Measurements from ENCODE around the gene PRKCA.

PRKCA gene

DNA sequence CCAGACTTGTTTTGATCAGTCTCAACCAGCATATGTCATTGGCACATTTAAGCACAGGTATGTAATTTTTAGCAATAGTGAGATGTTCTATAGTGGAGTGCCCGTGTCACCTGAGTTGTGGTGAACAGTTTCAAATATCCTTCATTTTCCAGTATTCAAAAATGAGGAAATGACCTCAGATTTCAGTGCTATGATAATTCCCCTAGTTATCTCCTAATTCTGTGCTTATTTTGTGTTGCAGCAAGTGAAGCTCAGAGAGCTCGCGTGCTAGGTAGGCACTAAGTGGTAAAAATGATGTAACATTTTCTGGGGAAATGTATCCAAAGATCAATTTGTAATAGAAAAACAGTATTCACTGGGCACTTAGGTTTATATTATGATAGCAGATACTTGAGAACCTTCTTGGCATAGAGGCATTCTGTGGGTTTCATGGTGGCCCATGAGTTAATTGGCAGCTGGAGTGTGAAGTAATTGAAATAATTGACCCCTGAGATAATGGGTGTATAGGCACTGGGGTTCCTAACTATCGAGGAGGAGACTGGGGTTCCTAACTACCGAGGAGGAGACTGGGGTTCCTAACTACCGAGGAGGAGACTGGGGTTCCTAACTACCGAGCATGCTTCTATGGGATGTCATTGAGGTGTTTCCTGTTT lies 159.1 kb downstream of the PRKCA start:
- H3K4me3 ChIP-seq (ENCODE audit: low read length): no peak overlapping the region
- no peak for DNase-seq (ENCODE audit: low read depth)
- TF ChIP-seq, protein P1, sequence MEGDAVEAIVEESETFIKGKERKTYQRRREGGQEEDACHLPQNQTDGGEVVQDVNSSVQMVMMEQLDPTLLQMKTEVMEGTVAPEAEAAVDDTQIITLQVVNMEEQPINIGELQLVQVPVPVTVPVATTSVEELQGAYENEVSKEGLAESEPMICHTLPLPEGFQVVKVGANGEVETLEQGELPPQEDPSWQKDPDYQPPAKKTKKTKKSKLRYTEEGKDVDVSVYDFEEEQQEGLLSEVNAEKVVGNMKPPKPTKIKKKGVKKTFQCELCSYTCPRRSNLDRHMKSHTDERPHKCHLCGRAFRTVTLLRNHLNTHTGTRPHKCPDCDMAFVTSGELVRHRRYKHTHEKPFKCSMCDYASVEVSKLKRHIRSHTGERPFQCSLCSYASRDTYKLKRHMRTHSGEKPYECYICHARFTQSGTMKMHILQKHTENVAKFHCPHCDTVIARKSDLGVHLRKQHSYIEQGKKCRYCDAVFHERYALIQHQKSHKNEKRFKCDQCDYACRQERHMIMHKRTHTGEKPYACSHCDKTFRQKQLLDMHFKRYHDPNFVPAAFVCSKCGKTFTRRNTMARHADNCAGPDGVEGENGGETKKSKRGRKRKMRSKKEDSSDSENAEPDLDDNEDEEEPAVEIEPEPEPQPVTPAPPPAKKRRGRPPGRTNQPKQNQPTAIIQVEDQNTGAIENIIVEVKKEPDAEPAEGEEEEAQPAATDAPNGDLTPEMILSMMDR (IDR thresholded peaks at IDR 0.05; ENCODE audit: insufficient read depth, low read depth, low read length, missing control alignments): no peak

DNA sequence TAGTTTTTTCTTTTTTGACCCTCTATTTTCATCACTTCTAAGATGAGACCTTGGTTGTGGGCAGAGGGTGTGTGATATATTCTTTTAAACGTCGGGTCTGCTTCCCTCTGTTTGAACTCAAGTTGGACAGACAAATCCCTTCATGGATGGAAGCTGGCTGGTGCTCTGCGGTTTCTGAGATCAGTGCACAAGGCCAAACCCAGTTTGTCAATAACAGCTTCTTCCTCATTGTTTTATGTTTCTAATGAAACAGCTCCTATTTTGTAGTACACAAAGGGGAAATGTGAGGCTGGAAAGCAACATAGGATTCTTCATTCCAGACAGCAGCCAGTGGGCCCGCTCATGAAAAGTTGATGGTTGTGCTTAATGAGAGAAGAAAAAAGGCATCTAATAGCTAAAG lies 159.6 kb downstream of the PRKCA start:
- DNase-seq (ENCODE audit: low read depth): no peak
- TF ChIP-seq, protein P1 (IDR thresholded peaks at IDR 0.05; ENCODE audit: insufficient read depth, low read depth, low read length, missing control alignments): no peak
- no peak overlapping the region for H3K4me3 ChIP-seq (ENCODE audit: low read length)

DNA sequence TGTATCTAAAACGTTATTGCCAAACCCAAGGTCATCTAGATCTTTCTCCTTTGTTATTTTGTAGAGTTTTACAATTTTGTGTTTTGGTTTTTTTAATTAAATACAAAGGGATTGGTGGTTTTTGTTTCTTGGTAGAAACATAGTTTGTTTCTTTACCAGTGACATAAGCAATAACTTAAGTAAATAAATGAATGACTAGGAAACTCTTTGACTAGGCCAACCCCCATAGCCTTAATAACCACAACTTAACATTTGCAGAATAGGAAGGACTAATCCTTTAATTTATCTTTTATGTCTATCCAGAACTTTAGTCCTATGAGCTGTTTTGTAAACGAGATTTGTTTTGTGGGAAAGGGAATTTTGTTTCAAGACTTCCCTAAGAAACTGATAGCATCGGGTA lies 162.5 kb downstream of the PRKCA start:
- TF ChIP-seq, protein P1 (IDR thresholded peaks at IDR 0.05; ENCODE audit: insufficient read depth, low read depth, low read length, missing control alignments): no peak
- no peak for DNase-seq (ENCODE audit: low read depth)
- no peak overlapping the region for H3K4me3 ChIP-seq (ENCODE audit: low read length)

DNA sequence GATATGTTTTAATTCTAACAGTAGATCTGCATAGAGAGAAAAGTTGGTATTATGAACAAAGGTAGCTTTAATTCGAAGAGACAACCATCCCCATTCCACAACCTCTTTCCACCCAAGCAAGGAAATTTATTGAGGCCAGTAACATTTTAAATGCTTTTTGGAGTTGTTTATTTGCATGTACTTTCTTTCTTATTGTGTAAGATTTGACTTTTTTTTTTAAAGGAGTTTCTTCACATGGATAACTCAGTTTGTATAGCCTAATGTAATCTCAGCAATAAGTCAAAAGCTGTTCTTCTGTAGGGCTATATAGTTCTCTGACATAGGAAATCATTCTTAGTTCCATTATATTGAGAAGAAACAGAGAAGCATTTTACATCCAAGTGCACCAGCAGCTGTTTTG lies 163.3 kb downstream of the PRKCA start:
- no peak for DNase-seq (ENCODE audit: low read depth)
- H3K4me3 ChIP-seq (ENCODE audit: low read length): no peak overlapping the region
- TF ChIP-seq, protein P1 (IDR thresholded peaks at IDR 0.05; ENCODE audit: insufficient read depth, low read depth, low read length, missing control alignments): no peak

DNA sequence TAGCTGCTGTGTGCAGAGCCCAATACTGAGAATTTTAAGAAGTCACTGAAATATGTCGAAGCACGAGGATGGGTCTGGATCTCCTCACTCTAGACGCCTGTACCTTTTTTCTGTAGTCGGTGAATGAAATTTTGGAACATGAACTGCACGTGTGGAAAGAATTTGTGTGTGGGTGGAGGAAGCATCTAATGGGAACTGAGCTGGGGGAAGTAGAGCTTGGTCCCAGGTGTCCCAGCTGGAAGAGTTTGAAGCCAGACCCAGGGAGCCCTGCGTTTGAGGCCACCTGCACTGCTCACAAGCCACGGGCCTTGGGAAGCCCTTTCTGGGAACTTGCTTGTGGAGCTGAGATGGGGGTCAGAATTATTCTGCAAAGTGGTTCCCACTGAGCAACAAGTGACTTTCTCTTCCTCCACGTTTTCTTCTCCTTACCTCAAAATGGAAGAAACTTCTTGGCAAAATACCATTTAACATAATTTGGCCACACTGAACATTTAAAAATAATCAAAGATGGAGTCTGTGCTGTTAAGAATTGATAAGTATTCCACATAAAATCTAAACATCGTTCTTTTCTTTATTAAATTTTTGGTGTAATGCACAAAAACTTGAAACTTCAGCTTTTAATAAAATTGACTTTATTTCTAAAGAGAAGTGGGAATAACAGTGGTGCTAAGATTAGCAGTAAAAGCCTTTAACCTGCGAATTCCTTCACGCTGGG lies 163.8 kb downstream of the PRKCA start:
- H3K4me3 ChIP-seq (ENCODE audit: low read length): no peak overlapping the region
- DNase-seq (ENCODE audit: low read depth): no peak
- TF ChIP-seq, protein P1 (IDR thresholded peaks at IDR 0.05; ENCODE audit: insufficient read depth, low read depth, low read length, missing control alignments): no peak

DNA sequence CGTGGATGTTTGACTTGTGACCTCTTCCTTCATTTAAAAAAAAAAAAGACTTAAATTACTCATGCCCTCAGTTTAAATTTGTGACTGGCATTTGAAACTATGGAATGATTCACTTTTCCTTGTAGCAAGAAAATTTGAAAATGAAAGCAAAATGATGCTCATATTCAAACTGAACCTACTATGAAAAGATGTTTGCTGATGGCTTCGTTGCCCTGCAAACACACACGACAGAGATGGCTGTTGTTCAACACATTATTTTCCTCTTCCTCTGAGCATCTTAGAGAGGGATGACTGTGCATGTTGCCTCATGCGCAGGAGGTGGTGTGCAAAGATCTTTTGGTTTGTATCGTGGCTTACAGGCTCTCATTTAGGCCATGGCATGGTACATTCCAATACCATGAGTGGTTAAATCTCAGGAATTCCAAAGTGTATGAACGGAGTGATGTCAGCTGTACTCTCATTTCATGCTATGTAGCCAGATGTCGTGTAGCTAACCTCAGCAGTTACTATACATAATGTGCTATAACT lies 164.5 kb downstream of the PRKCA start:
- TF ChIP-seq, protein P1 (IDR thresholded peaks at IDR 0.05; ENCODE audit: insufficient read depth, low read depth, low read length, missing control alignments): no peak
- no peak overlapping the region for H3K4me3 ChIP-seq (ENCODE audit: low read length)
- peak; percentile 98 for DNase-seq (ENCODE audit: low read depth)

Measured in epithelial cell of esophagus (primary cell).